Dermis microvascular lymphatic vessel endothelial cell (primary cell): ENCODE results near the gene BRICD5. TPM values are rescaled to one million over a fixed set of nuclear protein-coding genes. Genes with fewer than 3 reads are reported as not detected.

Experiments
- DNase-seq, 2 donors: peaks; one replicate each; pipeline versions ENCODE4 v3.0.0 to v3.0.0-alpha.2; 2010; ENCODE audit warnings: low read depth in 2 of 2
- total RNA-seq: library from RNA; depleted of rRNA; stranded (reverse); fragments of >200 nt; gene quantifications from 2 replicates; pipeline ENCODE4 v1.2.1, GENCODE V29; 2014

Gene BRICD5
- total RNA-seq, 1 donor from 2014 or later = 1.7 TPM

- DNase-seq = no peak
These were observed 27.0 kb upstream of the BRICD5 start for GRCh38 chr16:2237493-2238149.

GRCh38 chr16:2237102-2237482, 26.4 kb upstream of the BRICD5 start:
- no peak for DNase-seq

GRCh38 chr16:2236337-2237101, 25.9 kb upstream of the BRICD5 start, which contains the start of gene DNASE1L2:
TSS of gene DNASE1L2 (plus strand) at chr16:2236444. CDS start at chr16:2236817, 373 bp downstream.
- peak in 1 of 2 donors; percentile 47 for DNase-seq

- DNase-seq = no peak
These were observed 25.2 kb upstream of the BRICD5 start for GRCh38 chr16:2235695-2236336.

- no peak for DNase-seq
These were observed 24.6 kb upstream of the BRICD5 start for GRCh38 chr16:2235234-2235651.

GRCh38 chr16:2234813-2235170, 24.1 kb upstream of the BRICD5 start:
- DNase-seq = no peak

- no peak for DNase-seq
These were observed 23.5 kb upstream of the BRICD5 start for GRCh38 chr16:2233872-2234812.

GRCh38 chr16:2233046-2233775, 22.5 kb upstream of the BRICD5 start:
- DNase-seq = no peak

GRCh38 chr16:2232094-2232990, 21.7 kb upstream of the BRICD5 start:
- no peak for DNase-seq

- DNase-seq = no peak
These were observed 20.6 kb upstream of the BRICD5 start for GRCh38 chr16:2231016-2231931.

GRCh38 chr16:2230376-2230775, 19.7 kb upstream of the BRICD5 start:
- DNase-seq = no peak

GRCh38 chr16:2229632-2230250, 19.1 kb upstream of the BRICD5 start:
- no peak for DNase-seq

- DNase-seq = no peak
These were observed 18.4 kb upstream of the BRICD5 start for GRCh38 chr16:2229091-2229490.

GRCh38 chr16:2228161-2228824, 17.6 kb upstream of the BRICD5 start:
- DNase-seq = no peak

- DNase-seq = no peak
These were observed 16.3 kb upstream of the BRICD5 start for GRCh38 chr16:2226918-2227317.

GRCh38 chr16:2226245-2226793, 15.7 kb upstream of the BRICD5 start:
- no peak for DNase-seq

GRCh38 chr16:2223942-2224486, 13.4 kb upstream of the BRICD5 start:
- peak; percentile 41 to 81 for DNase-seq
